ENCODE measurements around the gene DPYSL4. TPM values are rescaled to one million over a fixed set of nuclear protein-coding genes. Genes with fewer than 3 reads are reported as not detected.

The DPYSL4 gene
- total RNA-seq, 1 experiment from 2014 or later, result 26.3 TPM

GRCh38 chr10:132229096-132229495 lies 42.3 kb downstream of the DPYSL4 start:
- Histone ChIP-seq H2BK5ac (ENCODE audit: insufficient read length, low read length) (no peak overlapping the region), H2BK15ac (ENCODE audit: low read depth, low read length) (no peak overlapping the region), H2AK5ac (ENCODE audit: insufficient read length, low read length) (no peak overlapping the region), H3K23ac (ENCODE audit: insufficient read length, low read depth, low read length) (no peak overlapping the region), H4K8ac (replicated peaks; ENCODE audit: insufficient read length, low read depth, low read length) (no peak overlapping the region), H3K27ac (ENCODE audit: insufficient read length, low read depth, low read length) (no peak overlapping the region), H3K4me2 (ENCODE audit: insufficient read depth, insufficient read length, low read length) (no peak overlapping the region), H2BK120ac (ENCODE audit: low read depth, low read length, poor library complexity, severe bottlenecking) (no peak overlapping the region), H3K4me1 (ENCODE audit: insufficient read depth, low read length) (no peaks in the 10 kb centered on the region), H4K91ac (ENCODE audit: insufficient read length, low read depth, low read length) (no peak overlapping the region), H3K14ac (ENCODE audit: insufficient read depth, low read length) (no peak overlapping the region; the same call in 1 of the 2 replicates), H3K56ac (ENCODE audit: insufficient read length, low read depth, low read length) (no peak overlapping the region), H3K4ac (ENCODE audit: low read depth, low read length) (no peak overlapping the region), H2BK20ac (ENCODE audit: low read depth, low read length, poor library complexity, severe bottlenecking) (no peak overlapping the region), H4K5ac (ENCODE audit: insufficient read length, low read depth, low read length) (no peak overlapping the region), H3T11ph (ENCODE audit: low read length) (no peak overlapping the region), H3K9me3 (ENCODE audit: control insufficient read depth, low read depth, low read length) (no peaks in the 10 kb centered on the region), H2AFZ (ENCODE audit: low read length) (no peak overlapping the region), H3K18ac (ENCODE audit: insufficient read length, low read depth, low read length) (no peak overlapping the region), H3K27me3 (ENCODE audit: insufficient read depth, low read length) (no peaks in the 10 kb centered on the region), H2BK12ac (ENCODE audit: insufficient read length, low read depth, low read length) (no peak overlapping the region), H3K23me2 (ENCODE audit: insufficient read length, low read depth, low read length, poor library complexity, severe bottlenecking) (no peaks in the 10 kb centered on the region), H3K9ac (ENCODE audit: extremely low read depth, insufficient read length, low read length) (no peak overlapping the region), H4K20me1 (ENCODE audit: control insufficient read depth, insufficient read depth, insufficient read length) (no peaks in the 10 kb centered on the region), H3K79me1 (ENCODE audit: insufficient read depth, low read depth, low read length, poor library complexity, severe bottlenecking) (no peaks in the 10 kb centered on the region), H3K79me2 (ENCODE audit: insufficient read depth, low read length) (no peaks in the 10 kb centered on the region)
- Mint-ChIP-seq H3K27me3 (ENCODE audit: low read depth) (no peaks in the 10 kb centered on the region), H3K36me3 (ENCODE audit: insufficient read depth in 1 of 3, low read depth in 3 of 3) (peaks cover 4 to 5% (median 5%) of the 10 kb centered on the region in 3 experiments; a peak in 4 of 7 replicates), H3K4me1 (peaks cover 6 to 16% of the 10 kb centered on the region in 2 experiments), H3K9me3 (no peaks in the 10 kb centered on the region), H3K4me3 (no peak overlapping the region), H3K27ac (no peak overlapping the region)
- WGBS (ENCODE audit: extremely low coverage, insufficient read length, low lambda C conversion rate), result no CpG with 5 or more reads among the region's 6 CpGs
- TF ChIP-seq, protein P1, sequence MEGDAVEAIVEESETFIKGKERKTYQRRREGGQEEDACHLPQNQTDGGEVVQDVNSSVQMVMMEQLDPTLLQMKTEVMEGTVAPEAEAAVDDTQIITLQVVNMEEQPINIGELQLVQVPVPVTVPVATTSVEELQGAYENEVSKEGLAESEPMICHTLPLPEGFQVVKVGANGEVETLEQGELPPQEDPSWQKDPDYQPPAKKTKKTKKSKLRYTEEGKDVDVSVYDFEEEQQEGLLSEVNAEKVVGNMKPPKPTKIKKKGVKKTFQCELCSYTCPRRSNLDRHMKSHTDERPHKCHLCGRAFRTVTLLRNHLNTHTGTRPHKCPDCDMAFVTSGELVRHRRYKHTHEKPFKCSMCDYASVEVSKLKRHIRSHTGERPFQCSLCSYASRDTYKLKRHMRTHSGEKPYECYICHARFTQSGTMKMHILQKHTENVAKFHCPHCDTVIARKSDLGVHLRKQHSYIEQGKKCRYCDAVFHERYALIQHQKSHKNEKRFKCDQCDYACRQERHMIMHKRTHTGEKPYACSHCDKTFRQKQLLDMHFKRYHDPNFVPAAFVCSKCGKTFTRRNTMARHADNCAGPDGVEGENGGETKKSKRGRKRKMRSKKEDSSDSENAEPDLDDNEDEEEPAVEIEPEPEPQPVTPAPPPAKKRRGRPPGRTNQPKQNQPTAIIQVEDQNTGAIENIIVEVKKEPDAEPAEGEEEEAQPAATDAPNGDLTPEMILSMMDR (conservative IDR thresholded peaks at IDR 0.05), result no peak
- no peak for DNase-seq

Measured in H9 (cell line).